ENCODE measurements around the gene NMNAT2.

GRCh38 chr1:183293241-183293640 is 124.9 kb downstream of the NMNAT2 start:
- TF ChIP-seq YY1 (IDR thresholded peaks at IDR 0.05; ENCODE audit: insufficient read depth, insufficient read length) (no peak), ZNF274 (IDR thresholded peaks at IDR 0.05; ENCODE audit: low read depth, low read length) (no peak)

Measured in NT2/D1 (cell line).